ENCODE measurements around the gene TANC1.

- no peak for TF ChIP-seq EZH2 (IDR thresholded peaks at IDR 0.05; ENCODE audit: insufficient read depth, low read length)
- TF ChIP-seq, protein P1, sequence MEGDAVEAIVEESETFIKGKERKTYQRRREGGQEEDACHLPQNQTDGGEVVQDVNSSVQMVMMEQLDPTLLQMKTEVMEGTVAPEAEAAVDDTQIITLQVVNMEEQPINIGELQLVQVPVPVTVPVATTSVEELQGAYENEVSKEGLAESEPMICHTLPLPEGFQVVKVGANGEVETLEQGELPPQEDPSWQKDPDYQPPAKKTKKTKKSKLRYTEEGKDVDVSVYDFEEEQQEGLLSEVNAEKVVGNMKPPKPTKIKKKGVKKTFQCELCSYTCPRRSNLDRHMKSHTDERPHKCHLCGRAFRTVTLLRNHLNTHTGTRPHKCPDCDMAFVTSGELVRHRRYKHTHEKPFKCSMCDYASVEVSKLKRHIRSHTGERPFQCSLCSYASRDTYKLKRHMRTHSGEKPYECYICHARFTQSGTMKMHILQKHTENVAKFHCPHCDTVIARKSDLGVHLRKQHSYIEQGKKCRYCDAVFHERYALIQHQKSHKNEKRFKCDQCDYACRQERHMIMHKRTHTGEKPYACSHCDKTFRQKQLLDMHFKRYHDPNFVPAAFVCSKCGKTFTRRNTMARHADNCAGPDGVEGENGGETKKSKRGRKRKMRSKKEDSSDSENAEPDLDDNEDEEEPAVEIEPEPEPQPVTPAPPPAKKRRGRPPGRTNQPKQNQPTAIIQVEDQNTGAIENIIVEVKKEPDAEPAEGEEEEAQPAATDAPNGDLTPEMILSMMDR (IDR thresholded peaks at IDR 0.05; ENCODE audit: insufficient read depth, low read depth, low read length), result no peak
Observed at GRCh38 chr2:158973116-158973956, 4.9 kb downstream of the TANC1 start.

Data from astrocyte (in vitro differentiated cells and primary cell).